CD4-positive, alpha-beta T cell treated with Interleukin-10 for 1 hour (primary cell): Measurements from ENCODE around the gene ENGASE.

Experiments used
- DNase-seq: peaks from one replicate; pipeline ENCODE4 v3.0.0-alpha.2; 2020

ENGASE gene

DNA sequence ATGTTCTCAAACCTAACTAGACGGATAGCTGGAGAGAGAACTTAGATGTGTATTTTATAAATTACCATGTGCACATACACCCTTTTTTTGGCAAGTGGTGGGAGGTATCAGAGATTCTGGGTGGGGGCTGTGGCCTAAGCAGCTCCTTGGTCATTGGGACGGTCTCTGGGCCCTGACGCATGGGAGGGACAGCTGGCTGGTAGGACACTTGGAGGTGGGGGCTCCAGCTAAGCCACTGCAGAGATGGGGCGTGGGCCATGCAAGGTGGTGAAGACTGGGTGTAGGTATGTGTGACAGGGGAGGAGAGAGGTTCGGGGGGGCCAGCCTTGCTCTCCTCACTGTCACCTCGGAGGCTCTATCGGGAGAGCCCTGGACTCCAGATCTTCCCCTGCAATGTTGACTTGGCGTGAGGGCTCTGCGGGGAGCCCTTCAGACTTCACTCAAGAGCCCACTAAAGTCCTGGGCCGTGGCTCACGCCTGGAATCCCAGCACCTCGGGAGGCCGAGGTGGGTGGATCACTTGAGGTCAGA is 33.5 kb upstream of the ENGASE start:
- no peak for DNase-seq

DNA sequence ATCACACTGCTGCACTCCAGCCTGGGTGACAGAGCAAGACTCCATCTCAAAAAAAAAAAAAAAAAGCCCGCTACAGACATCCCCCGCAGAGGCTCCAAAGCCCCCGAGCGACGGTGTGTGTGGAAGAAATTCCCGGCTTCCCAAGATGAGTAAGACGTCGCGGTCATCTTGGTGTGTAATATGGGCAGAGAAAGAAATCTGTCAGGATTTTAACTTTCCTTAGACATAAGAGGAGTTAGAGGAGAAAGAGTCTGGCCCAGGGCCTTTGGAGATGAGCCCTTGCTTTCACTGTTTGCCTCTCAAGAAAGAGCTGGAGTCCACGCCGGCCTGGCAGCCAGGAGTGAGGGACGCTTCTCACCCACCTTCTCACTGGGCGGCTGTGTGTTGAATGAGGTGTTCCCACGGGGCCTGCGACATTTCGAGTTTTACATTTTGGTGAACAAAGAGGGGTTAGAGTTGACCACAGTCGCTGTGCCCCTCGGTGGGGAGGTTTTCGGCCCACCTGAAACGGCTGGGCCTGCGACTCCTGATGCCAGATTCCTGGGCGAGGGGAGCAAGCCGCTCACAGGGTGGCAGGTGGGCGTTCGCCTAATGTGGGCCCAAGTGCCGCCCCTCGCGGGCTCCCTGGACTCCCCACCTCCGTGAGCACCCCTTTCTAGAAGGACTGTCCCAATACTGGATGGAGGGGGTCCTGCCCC is 32.8 kb upstream of the ENGASE start:
- DNase-seq = no peak

DNA sequence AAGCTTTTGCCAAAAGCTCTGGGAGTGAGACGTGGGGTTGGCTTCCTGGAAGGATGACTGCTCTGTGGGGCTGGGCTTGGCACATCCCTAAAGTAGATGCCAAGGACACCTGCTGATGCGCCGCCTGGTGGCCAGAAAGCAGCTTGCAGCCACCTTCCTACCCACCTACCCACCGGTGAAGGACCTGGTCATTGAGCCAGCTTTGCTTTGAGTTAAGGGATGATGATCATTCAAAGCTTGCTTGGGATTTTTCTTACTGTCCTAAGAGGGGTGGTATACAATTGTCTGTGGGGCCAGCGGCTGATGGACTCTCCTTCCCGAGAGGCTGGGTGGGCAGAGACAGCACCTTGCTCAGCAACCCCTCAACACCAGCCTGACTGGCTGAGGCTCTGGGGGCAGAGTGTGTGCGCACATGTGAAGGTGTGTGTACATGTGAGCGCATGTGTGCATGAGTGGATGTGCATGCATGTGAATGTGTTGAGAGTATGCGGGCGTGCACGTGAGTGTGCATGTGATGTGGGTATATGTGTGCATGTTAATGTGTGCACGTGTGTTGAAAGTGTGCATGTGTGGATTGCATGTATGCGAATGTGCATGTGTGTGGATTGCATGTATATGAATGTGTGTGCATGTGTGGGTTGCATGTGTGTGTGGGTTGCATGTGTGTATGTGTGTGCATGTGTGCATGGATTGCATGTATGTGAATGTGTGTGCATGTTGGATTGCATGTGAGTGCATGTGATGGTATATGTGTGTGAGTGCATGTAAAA is 32.0 kb upstream of the ENGASE start:
- DNase-seq = peak; percentile 65

DNA sequence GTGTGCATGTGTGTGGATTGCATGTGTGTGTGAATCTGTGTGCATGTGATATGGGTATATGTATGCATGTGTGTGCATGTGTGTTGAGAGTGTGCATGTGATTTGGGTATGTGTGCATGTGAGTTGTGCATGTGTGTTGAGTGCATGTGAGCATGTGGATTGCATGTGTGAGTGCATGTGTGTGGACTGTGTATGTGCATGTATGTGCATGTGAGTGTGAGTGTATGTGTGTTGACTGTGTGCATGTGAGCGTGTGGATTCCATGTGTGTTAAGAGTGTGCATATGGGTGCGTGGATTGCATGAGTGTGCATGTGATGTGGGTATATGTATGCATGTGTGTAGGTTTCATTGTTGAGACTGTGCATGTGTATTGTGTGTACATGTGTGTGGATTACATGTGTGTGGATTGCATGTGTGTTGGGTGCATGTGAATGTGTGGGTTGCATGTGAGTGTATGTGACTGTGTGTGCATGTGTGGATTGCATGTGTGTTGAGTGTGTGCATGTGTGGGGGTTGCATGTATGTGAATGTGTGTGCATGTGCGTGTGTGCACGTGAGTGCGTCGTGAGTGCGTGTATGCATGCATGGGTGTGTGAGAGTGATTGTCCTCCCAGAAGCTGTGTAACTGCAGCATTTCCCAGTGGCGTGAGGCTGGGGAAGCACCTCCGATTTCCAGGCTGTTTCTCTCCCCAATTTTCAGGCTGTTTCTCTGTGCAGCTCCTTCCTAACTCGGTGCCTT is 31.3 kb upstream of the ENGASE start:
- DNase-seq = no peak

DNA sequence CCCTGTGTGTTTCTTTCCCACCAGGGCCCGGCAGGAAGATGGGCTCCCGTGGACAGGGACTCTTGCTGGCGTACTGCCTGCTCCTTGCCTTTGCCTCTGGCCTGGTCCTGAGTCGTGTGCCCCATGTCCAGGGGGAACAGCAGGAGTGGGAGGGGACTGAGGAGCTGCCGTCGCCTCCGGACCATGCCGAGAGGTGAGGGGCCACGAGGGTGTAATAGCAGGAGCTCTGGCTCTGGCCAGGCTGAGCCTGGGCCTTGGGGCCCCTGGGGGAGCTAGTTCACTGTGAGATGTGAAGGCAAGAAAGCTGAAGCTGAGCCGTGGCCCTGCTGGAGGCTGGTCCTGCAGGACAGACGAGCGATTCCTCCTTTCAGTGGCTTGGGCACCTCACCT is 30.7 kb upstream of the ENGASE start:
- no peak for DNase-seq

DNA sequence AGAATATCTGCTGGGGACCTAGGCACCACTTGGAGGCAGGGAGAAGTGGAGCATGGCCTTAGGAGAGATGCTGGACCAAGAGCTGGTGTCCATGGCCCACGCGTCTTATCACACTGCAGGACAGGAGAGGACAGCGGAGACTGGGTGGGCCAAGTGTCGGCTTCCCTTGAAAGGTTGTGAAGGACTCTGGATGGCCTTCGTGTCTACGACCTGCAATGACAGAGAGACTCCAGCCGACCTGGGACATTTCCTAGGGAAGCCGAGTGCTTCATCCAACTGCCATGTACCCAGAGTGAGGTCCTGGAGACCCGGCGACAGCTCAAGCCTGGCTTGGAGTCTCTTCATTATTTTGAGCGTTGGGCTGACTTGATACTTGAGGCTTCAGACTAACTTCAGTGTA is 30.2 kb upstream of the ENGASE start:
- no peak for DNase-seq

DNA sequence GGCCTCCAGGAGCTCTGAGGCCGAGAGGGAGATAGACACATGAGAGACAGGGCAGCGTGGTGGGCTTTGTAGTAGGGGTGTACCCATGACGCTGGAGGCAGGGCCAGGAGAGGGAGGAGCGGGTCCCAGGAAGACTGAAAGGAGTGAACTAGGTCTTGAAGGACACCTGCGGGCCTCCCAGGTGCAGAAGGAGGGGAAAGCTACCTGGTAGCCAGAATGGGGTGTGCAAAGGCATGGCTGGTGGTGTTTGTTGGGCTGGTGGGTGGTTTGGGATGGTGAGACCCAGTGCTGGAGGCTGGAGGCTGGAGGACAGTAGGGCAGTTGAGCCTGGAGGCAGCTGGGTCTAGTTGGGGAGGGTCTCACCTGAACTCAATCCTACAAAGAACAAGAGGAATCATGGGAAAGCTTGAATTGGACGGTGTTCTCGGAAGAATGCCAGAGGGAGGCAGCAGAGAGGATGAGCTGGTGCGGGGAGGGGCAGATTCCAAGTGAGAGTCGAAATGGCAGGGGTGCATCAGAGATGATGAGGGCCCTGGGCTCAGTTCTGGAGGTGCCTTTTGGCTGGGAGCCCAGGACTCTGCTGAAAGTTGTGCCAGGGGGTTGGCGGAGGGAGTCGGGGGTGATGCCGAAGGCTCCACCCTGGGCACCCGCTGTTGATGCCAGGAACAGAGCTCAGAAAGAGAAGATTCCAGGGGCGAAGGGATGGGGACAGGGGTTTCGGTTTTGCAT is 29.5 kb upstream of the ENGASE start:
- no peak for DNase-seq

DNA sequence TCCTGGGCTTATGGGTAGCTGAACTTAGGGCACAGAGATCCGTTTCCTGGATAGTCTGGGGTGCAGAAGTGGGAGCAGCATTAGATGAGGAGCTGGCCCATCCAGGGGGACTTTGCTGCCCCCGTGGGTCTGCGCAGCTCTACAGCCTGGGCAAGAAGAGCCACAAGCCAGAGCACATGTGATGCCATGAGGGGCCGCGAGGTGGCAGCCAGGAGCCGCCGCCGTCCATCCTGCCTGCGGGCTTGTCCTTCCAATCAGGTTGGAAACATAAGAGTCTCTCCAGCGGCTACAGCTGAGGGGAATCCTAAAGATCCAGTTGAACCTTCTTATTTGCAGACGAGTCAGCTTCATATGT is 28.8 kb upstream of the ENGASE start:
- DNase-seq = peak; percentile 61

DNA sequence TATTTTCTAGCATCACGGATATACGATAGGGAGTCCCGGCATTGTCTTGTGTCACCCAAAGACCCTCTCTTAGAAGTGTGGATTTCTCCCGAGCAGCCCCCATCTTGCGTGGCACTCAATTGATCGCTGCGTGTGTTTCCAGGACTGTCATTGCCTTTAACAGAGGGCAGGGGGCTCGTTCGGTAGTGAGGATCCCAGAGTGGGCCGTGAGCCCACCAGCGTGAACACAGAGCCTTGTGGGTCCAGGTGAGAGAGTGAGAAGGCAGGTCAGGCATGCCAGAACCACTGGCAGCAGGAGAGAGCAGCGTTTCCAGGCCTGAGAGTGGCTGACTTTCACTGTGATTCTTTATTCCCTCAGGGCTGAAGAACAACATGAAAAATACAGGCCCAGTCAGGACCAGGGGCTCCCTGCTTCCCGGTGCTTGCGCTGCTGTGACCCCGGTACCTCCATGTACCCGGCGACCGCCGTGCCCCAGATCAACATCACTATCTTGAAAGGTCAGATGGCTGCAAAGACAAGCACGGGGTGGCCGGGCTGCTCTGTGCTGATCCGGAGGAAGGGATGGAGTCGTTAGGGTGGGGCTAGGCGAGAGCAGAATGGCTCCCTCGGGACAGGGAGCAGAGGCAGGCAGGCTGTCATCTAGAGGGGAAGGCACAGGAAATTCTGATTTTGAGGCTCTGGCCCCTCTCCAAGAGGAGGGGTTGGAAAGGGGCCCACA is 28.3 kb upstream of the ENGASE start:
- DNase-seq = no peak

DNA sequence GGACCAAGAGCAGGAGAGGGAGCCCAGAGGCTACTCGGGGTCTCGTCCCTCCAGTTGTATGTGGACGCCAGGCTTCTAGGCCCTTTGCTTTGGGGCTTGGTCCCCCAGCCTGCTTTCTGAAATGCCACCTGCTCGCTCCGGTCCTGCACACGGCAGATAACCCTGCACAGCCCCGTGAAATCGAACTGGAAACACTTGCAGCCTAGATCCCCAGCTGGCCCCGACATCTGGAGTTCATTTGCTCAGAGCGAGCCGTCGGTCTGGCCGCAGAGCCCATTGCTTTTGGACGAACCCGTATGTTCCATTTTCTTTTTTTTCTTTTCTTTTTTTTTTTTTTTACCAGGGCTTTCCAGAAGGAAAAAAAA is 27.7 kb upstream of the ENGASE start:
- DNase-seq = no peak

DNA sequence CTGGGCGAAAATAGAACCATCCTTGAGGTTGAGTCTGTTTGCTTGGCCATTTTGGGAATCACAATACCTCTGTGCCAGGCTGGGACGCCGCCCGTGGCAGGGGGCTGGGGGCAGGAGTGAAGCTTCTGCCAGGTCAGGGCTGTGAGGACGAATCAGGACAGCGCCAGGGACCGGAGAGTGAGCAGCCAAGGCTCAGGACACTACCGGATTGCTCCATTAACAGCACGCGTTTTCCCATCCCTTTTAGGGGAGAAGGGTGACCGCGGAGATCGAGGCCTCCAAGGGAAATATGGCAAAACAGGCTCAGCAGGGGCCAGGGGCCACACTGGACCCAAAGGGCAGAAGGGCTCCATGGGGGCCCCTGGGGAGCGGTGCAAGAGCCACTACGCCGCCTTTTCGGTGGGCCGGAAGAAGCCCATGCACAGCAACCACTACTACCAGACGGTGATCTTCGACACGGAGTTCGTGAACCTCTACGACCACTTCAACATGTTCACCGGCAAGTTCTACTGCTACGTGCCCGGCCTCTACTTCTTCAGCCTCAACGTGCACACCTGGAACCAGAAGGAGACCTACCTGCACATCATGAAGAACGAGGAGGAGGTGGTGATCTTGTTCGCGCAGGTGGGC is 27.2 kb upstream of the ENGASE start:
- DNase-seq = no peak

DNA sequence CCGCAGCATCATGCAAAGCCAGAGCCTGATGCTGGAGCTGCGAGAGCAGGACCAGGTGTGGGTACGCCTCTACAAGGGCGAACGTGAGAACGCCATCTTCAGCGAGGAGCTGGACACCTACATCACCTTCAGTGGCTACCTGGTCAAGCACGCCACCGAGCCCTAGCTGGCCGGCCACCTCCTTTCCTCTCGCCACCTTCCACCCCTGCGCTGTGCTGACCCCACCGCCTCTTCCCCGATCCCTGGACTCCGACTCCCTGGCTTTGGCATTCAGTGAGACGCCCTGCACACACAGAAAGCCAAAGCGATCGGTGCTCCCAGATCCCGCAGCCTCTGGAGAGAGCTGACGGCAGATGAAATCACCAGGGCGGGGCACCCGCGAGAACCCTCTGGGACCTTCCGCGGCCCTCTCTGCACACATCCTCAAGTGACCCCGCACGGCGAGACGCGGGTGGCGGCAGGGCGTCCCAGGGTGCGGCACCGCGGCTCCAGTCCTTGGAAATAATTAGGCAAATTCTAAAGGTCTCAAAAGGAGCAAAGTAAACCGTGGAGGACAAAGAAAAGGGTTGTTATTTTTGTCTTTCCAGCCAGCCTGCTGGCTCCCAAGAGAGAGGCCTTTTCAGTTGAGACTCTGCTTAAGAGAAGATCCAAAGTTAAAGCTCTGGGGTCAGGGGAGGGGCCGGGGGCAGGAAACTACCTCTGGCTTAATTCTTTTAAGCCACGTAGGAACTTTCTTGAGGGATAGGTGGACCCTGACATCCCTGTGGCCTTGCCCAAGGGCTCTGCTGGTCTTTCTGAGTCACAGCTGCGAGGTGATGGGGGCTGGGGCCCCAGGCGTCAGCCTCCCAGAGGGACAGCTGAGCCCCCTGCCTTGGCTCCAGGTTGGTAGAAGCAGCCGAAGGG is 26.4 kb upstream of the ENGASE start:
- DNase-seq = no peak

DNA sequence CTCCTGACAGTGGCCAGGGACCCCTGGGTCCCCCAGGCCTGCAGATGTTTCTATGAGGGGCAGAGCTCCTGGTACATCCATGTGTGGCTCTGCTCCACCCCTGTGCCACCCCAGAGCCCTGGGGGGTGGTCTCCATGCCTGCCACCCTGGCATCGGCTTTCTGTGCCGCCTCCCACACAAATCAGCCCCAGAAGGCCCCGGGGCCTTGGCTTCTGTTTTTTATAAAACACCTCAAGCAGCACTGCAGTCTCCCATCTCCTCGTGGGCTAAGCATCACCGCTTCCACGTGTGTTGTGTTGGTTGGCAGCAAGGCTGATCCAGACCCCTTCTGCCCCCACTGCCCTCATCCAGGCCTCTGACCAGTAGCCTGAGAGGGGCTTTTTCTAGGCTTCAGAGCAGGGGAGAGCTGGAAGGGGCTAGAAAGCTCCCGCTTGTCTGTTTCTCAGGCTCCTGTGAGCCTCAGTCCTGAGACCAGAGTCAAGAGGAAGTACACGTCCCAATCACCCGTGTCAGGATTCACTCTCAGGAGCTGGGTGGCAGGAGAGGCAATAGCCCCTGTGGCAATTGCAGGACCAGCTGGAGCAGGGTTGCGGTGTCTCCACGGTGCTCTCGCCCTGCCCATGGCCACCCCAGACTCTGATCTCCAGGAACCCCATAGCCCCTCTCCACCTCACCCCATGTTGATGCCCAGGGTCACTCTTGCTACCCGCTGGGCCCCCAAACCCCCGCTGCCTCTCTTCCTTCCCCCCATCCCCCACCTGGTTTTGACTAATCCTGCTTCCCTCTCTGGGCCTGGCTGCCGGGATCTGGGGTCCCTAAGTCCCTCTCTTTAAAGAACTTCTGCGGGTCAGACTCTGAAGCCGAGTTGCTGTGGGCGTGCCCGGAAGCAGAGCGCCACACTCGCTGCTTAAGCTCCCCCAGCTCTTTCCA is 25.5 kb upstream of the ENGASE start:
- DNase-seq = no peak

DNA sequence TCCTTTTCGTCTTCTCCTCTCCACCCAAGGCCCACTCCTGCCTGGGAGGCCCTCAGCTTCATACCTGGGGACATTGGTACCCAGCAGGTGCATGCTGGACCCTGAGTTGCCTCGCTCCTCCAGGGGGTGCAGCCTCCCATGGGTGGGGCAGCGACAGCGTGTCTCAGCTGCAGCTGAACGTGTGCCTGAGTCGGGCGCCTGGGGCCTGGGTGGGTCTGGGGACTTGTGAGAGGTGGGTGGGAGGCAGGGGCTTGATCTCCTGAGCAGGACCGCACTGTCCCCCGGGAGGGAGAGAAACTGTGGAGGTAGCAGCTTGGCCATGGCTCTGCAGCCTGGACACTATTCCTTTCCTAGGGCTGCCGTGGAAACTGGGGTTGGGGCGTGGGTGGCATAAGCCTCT is 24.8 kb upstream of the ENGASE start:
- no peak for DNase-seq

DNA sequence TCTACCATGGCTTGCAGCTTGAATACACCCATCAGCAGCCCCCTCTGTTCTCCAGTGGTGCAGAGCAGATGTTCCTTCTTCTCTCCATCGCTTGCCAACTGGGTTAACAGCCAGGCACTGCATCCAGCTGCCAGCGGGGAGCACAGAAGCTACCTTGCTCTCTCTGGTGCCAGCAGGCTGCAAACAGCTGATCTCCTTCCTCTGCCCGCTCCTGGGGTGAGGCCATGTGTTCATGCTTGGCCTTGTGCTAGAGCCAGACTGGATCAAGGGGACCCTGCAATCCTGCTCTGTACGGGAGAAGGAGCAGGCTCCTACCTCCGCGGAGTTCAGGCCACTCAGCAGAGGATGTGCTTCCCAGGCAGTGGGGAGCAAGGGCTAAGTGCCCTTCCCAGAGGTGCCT is 24.1 kb upstream of the ENGASE start:
- DNase-seq = no peak

DNA sequence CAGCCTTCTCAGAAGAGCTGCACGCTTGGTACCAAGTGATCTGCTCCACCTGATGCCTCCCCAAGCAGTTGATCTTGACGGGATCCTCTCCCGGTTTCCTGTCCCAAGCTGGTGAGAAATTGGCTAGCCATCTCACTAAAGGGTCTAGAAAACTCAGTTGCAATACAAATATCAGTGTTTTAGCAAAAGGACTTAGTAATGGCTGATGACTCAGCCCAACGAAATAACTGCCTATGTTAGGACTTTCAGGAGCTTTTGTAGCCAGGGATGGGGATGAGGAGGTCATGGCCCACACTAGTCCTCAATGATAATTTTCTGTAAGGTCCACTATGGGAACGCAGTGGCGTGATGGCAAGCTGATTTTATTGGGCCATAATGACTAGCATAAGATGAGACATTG is 23.3 kb upstream of the ENGASE start:
- DNase-seq = no peak

DNA sequence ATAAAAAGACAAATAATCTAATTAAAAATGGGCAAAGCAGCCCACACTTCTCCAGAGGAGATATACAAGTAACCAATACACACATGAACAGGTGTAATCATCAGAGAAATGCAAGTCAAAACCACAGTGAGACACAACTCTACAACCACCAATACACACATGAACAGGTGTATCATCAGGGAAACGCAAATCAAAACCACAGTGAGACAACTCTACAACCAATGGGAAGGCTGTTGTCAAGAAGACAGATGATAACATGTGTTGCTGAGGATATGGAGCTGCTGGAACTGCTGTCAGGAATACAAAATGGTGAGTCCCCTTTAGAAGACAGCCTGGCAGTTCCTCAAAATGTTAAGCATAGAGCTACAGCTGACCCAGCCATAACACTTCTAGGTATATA is 22.5 kb upstream of the ENGASE start:
- DNase-seq = no peak

DNA sequence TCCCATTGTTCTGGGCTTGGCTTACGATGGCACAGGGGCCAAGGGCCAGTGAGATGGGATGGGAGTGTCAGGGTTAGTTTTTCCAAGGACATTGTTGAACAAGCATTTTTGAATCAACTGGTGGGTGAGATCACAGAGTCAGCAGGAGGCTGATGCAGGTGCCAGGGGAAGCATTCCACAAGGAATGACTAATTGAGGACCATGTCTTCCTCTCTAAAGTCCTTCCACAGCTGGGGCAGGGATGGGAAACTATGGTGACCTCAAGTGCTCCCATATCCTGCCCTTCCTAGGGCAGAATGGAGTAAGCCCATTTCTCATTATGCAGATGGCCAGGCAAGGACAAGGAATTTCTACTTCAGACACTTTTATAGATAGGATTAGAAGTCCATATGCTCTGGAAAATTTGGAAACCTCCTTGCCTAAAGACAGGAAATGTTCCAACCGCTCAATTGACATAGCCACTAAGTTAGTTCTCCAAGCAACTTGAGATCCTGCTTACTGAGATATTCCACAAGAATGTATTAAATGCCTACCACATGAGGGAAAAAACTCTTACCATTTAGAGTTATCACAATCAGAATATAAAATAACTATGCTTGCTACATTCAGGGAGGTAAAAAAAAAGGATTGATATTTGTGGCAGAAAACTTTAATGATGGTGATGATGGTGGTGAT is 21.2 kb upstream of the ENGASE start:
- no peak for DNase-seq
